Tibial nerve (tissue), 4 donors: Measurements from ENCODE around the gene RASSF1.

Experiments
- CTCF ChIP-seq, 5 experiments: fragments of 200-600 bp in 3 of 5; fragments of 450-650 bp in 2 of 5; sonication (generic) in 3 of 5; IDR thresholded peaks; one replicate each; pipeline ENCODE4 v1.5.1; 2016 to 2019; ENCODE audit warnings: antibody characterized with exemption in 5 of 5, mild to moderate bottlenecking in 3 of 5, moderate library complexity in 2 of 5
- EP300 ChIP-seq, 2 donors: sonication (generic); formaldehyde crosslinking; IDR thresholded peaks; one replicate each; pipeline ENCODE4 v1.6.1; 2017; ENCODE audit warnings: antibody characterized with exemption in 2 of 2, mild to moderate bottlenecking in 1 of 2

- TF ChIP-seq CTCF (IDR thresholded peaks at IDR 0.05) (no peak), EP300 (IDR thresholded peaks at IDR 0.05) (no peak)
Observed at GRCh38 chr3:50352781-50353180, 12.1 kb upstream of the RASSF1 start.
